Progenitor cell of endocrine pancreas (in vitro differentiated cells): ENCODE results near the gene ABCA1. TPM values are rescaled to one million over a fixed set of nuclear protein-coding genes. Genes with fewer than 3 reads are reported as not detected.

ENCODE experiments used
- DNase-seq: peaks from one replicate; pipeline ENCODE4 v3.0.0; 2021; ENCODE audit warnings: low spot score; ENCODE audit not compliant: unreplicated experiment
- H3K27ac Mint-ChIP-seq: 2 replicates; pipeline ENCODE4 v1.8.0; 2021; ENCODE audit warnings: mild to moderate bottlenecking, moderate library complexity, mixed read lengths
- H3K27me3 Mint-ChIP-seq: 2 replicates; pipeline ENCODE4 v1.8.0; 2021; ENCODE audit warnings: mixed read lengths
- H3K36me3 Mint-ChIP-seq: 2 replicates; pipeline ENCODE4 v1.8.0; 2022; ENCODE audit warnings: mixed read lengths; ENCODE audit not compliant: insufficient read depth
- H3K4me1 Mint-ChIP-seq: 2 replicates; pipeline ENCODE4 v1.8.0; 2021; ENCODE audit warnings: low read depth, mixed read lengths
- H3K4me3 Mint-ChIP-seq: 2 replicates; pipeline ENCODE4 v1.8.0; 2021; ENCODE audit warnings: low read depth, mild to moderate bottlenecking, moderate library complexity, mixed read lengths
- H3K9me3 Mint-ChIP-seq: 2 replicates; pipeline ENCODE4 v1.8.0; 2021; ENCODE audit warnings: low read depth, mixed read lengths
- CTCF ChIP-seq: fragments of 200-600 bp; sonication (generic); IDR thresholded peaks from one replicate; pipeline ENCODE4 v1.5.0; 2021; ENCODE audit warnings: antibody characterized with exemption, mild to moderate bottlenecking; ENCODE audit not compliant: unreplicated experiment
- total RNA-seq: library from RNA; stranded (reverse); gene quantifications from 2 replicates; pipeline ENCODE4 v1.2.1, GENCODE V29; 2021

ABCA1 gene
- total RNA-seq, 1 donor from 2014 or later, result 41.1 TPM

DNA sequence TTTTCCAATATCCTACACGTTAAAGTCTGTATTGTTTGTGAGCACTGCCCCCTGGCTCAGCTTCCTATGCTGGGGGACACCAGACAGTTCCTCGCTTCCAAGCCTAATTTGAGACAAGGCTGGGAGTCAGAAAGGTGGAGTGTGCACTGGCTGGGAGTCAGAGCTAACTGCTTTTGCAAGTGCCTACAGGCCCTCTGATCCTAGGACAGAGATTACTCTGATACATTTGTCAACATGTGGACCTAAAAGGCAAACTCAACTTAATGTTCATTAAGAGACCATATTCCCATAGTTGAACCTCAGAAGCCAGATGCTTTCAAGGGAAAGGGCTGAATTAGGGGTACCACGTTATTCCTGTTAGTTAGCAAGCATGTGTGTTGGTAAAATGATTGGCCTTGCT lies 83.2 kb downstream of the ABCA1 start:
- H3K4me1 Mint-ChIP-seq, result peaks cover 33% of the 10 kb centered on the region
- no peak for TF ChIP-seq CTCF
- H3K27me3 Mint-ChIP-seq, result no peaks in the 10 kb centered on the region

DNA sequence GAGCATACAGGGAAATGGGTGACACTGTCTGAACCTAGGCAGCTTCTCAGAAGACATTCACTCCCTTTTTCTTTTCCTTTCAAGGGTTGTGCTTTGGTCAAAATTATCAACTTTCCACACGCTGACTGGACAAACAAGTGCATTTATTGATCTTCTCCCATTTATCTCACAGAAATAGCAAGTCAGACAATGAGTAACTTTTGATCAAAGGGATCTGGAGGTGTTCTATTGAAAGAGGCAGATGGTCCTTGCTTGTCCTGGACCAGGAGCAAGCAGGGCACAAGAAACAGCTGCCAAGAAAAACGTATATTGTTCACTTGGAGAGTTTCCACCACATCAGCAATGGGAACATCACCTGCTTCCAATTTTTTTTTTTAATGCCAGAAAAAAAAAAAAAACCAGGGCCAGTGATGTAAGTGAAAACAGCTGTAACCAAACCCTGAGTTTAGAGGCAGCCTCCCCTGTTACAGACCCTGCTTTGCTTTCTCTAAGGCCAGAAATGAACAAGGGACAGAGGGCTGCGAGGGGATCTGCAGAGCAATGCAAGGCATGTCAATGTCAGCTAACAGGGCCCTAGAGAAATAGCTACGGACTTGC lies 84.2 kb downstream of the ABCA1 start:
- Mint-ChIP-seq H3K27me3 (no peaks in the 10 kb centered on the region), H3K27ac (no peak overlapping the region), H3K4me3 (no peak overlapping the region), H3K9me3 (no peaks in the 10 kb centered on the region), H3K4me1 (peaks cover 26% of the 10 kb centered on the region), H3K36me3 (peaks cover 29% of the 10 kb centered on the region)
- TF ChIP-seq CTCF, result no peak
- DNase-seq, result no peak

More for the DNA sequence above, 83.2 kb downstream of the ABCA1 start:
- peaks cover 25% of the 10 kb centered on the region for H3K36me3 Mint-ChIP-seq
- H3K4me3 Mint-ChIP-seq, result no peak overlapping the region
- H3K27ac Mint-ChIP-seq, result no peak overlapping the region
- no peak for DNase-seq
- no peaks in the 10 kb centered on the region for H3K9me3 Mint-ChIP-seq

- Mint-ChIP-seq H3K27me3 (no peaks in the 10 kb centered on the region), H3K4me1 (peaks cover 25% of the 10 kb centered on the region), H3K36me3 (peaks cover 30% of the 10 kb centered on the region), H3K4me3 (no peak overlapping the region), H3K9me3 (no peaks in the 10 kb centered on the region), H3K27ac (peak overlapping the region; percentile 50)
- DNase-seq, result no peak
- TF ChIP-seq CTCF, result no peak
Measured at GRCh38 chr9:104842698-104843097, 85.3 kb downstream of the ABCA1 start.

DNA sequence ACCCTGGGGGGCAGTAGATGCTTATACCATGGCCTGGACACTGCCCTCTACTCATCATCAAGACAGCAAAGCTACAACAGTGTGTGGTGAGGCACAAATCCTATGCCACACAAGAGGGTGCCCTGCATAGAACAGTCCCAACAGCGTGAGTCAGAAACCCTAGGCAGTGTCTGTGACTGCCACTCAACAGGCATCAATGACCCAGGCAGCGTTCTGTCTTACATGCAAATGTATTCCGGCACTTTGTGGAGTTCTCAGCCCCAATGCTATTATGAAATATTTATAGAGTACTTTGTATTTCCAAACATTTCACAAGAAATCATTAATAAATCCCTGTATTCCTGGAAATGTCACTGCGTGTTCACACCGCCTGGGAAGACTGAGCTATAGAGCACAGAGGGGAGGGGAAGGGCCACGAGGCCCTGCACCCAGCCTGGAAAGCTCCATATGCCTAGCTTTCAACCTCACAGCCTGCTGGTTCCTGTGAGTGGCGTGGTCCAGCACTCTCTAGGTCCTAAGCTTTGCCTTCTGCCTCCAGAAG lies 86.3 kb downstream of the ABCA1 start:
- Mint-ChIP-seq H3K4me3 (no peak overlapping the region), H3K36me3 (peaks cover 34% of the 10 kb centered on the region), H3K4me1 (peaks cover 25% of the 10 kb centered on the region), H3K27me3 (no peaks in the 10 kb centered on the region), H3K9me3 (no peaks in the 10 kb centered on the region), H3K27ac (no peak overlapping the region)
- DNase-seq, result no peak
- TF ChIP-seq CTCF, result no peak

DNA sequence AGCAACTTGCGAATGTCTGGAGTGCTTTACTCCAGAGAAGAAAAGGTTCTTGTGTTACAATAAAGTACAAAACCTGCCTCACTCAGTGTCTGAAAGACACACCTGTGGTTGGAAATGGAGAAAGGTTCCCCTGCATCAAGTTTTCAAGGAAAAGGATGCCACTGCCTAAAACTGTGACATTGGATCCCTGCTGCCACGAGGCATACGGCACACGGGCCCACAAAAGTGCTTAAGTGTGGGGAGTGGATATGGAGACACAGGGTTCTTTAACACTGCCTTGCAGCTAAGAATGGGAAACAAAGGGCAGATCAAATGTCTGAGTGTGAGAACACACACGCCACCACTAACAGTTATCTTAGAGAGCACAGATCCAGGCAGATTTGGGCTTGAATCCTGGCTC lies 89.0 kb downstream of the ABCA1 start:
- no peaks in the 10 kb centered on the region for H3K9me3 Mint-ChIP-seq
- H3K4me3 Mint-ChIP-seq, result no peak overlapping the region
- H3K27me3 Mint-ChIP-seq, result no peaks in the 10 kb centered on the region
- TF ChIP-seq CTCF, result no peak
- no peak overlapping the region for H3K27ac Mint-ChIP-seq
- peaks cover 40% of the 10 kb centered on the region for H3K36me3 Mint-ChIP-seq
- H3K4me1 Mint-ChIP-seq, result peaks cover 19% of the 10 kb centered on the region
- no peak for DNase-seq
